MV-4-11 (cell line): Measurements from ENCODE around the gene WDR49.
"Not testable (repeated sequence)": the region's sequence is repeated elsewhere in the genome, so short reads cannot be mapped to it uniquely, and the experiment has no call there.

Source experiments
- DNase-seq: peaks from one replicate; lab custom pipeline; 2025; lab: John Stamatoyannopoulos, UW

Gene WDR49

GRCh38 chr3:167614196-167614595 lies 39.5 kb downstream of the WDR49 start:
- DNase-seq = not testable (repeated sequence)

- DNase-seq = no peak
Measured at GRCh38 chr3:167611718-167612117, 42.0 kb downstream of the WDR49 start.

GRCh38 chr3:167609156-167609555 lies 44.6 kb downstream of the WDR49 start:
- DNase-seq = no peak

GRCh38 chr3:167606836-167607235 lies 46.9 kb downstream of the WDR49 start:
- no peak for DNase-seq

GRCh38 chr3:167605871-167606270 lies 47.9 kb downstream of the WDR49 start:
- DNase-seq = no peak

GRCh38 chr3:167602041-167602440 lies 51.7 kb downstream of the WDR49 start:
- no peak for DNase-seq

GRCh38 chr3:167587651-167588050 lies 66.1 kb downstream of the WDR49 start:
- DNase-seq = no peak

- DNase-seq = no peak
Measured at GRCh38 chr3:167575000-167575600, 78.6 kb downstream of the WDR49 start.

- DNase-seq = no peak
Measured at GRCh38 chr3:167572991-167573390, 80.8 kb downstream of the WDR49 start.

- DNase-seq = no peak
Measured at GRCh38 chr3:167568634-167569033, 85.1 kb downstream of the WDR49 start.

- no peak for DNase-seq
Measured at GRCh38 chr3:167565489-167565888, 88.3 kb downstream of the WDR49 start.

- no peak for DNase-seq
Measured at GRCh38 chr3:167564612-167565011, 89.1 kb downstream of the WDR49 start.

- DNase-seq = no peak
Measured at GRCh38 chr3:167559924-167560323, 93.8 kb downstream of the WDR49 start.

GRCh38 chr3:167554898-167555297 lies 98.8 kb downstream of the WDR49 start:
- DNase-seq = no peak

GRCh38 chr3:167538081-167538480 lies 115.7 kb downstream of the WDR49 start:
- DNase-seq = no peak

- DNase-seq = peak; percentile 88
Measured at GRCh38 chr3:167521006-167521355, 132.8 kb downstream of the WDR49 start.

GRCh38 chr3:167520266-167521005 lies 133.3 kb downstream of the WDR49 start:
- DNase-seq = peak; percentile 85

- peak; percentile 47 for DNase-seq
Measured at GRCh38 chr3:167507954-167508353, 145.8 kb downstream of the WDR49 start.

GRCh38 chr3:167502401-167502800 lies 151.3 kb downstream of the WDR49 start:
- peak; percentile 74 for DNase-seq

- no peak for DNase-seq
Measured at GRCh38 chr3:167501941-167502340, 151.8 kb downstream of the WDR49 start.

GRCh38 chr3:167497903-167498302 lies 155.8 kb downstream of the WDR49 start:
- no peak for DNase-seq

GRCh38 chr3:167493244-167493643 lies 160.5 kb downstream of the WDR49 start:
- peak; percentile 1 for DNase-seq

GRCh38 chr3:167491621-167492020 lies 162.1 kb downstream of the WDR49 start:
- no peak for DNase-seq

- no peak for DNase-seq
Measured at GRCh38 chr3:167489571-167489970, 164.2 kb downstream of the WDR49 start.
